Breast epithelium (tissue), 3 donors: ENCODE data around the gene IL3RA.

ENCODE experiments used
- POLR2A ChIP-seq: fragments of 450-650 bp; IDR thresholded peaks from one replicate; pipeline ENCODE4 v1.6.1; 2016; ENCODE audit warnings: antibody characterized with exemption, mild to moderate bottlenecking, moderate library complexity
- TF ChIP-seq, protein P1 (sequence below), 3 donors: fragments of 450-650 bp; IDR thresholded peaks; one replicate each; pipeline ENCODE4 v1.5.1; 2016 to 2017; ENCODE audit warnings: antibody characterized with exemption in 3 of 3, mild to moderate bottlenecking in 3 of 3, moderate library complexity in 3 of 3

DNA sequence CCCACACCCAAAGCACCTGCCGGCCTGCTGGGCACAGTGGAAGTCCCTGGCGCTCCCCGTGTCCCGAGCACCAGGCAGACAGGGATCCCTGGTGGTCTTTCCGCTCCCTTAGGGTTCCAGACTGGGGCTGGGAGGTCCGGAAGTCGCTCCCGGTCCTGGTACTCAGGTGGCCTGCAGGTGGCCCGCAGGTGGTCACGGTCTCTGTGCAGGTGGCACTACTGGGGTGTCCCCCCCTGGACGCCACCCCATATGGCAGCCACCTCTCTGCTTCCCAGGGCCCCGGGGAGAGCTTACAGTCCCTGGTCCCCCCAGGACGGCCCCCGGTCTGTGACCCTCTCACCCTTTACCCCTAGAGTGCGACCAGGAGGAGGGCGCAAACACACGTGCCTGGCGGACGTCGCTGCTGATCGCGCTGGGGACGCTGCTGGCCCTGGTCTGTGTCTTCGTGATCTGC lies 41.7 kb downstream of the IL3RA start:
- TF ChIP-seq, protein P1, sequence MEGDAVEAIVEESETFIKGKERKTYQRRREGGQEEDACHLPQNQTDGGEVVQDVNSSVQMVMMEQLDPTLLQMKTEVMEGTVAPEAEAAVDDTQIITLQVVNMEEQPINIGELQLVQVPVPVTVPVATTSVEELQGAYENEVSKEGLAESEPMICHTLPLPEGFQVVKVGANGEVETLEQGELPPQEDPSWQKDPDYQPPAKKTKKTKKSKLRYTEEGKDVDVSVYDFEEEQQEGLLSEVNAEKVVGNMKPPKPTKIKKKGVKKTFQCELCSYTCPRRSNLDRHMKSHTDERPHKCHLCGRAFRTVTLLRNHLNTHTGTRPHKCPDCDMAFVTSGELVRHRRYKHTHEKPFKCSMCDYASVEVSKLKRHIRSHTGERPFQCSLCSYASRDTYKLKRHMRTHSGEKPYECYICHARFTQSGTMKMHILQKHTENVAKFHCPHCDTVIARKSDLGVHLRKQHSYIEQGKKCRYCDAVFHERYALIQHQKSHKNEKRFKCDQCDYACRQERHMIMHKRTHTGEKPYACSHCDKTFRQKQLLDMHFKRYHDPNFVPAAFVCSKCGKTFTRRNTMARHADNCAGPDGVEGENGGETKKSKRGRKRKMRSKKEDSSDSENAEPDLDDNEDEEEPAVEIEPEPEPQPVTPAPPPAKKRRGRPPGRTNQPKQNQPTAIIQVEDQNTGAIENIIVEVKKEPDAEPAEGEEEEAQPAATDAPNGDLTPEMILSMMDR (IDR thresholded peaks at IDR 0.05): no peak
- TF ChIP-seq POLR2A: no peak
